Measurements from ENCODE around the gene ZNF213.

The ZNF213 gene

GRCh38 chr16:3157229-3158025 lies 22.6 kb downstream of the ZNF213 start:
- peak; percentile 56 for ATAC-seq
- no peak for TF ChIP-seq ISL1 (CRISPR knock-in tag; IDR thresholded peaks at IDR 0.05)
- TF ChIP-seq PPARA (CRISPR knock-in tag; IDR thresholded peaks at IDR 0.05; ENCODE audit: borderline replicate concordance), result no peak
- no peak for TF ChIP-seq ARNTL (CRISPR knock-in tag; IDR thresholded peaks at IDR 0.05; ENCODE audit: borderline replicate concordance, low read depth)
- no peak for TF ChIP-seq ZC3H10 (CRISPR knock-in tag; IDR thresholded peaks at IDR 0.05)
- TF ChIP-seq BACH2 (CRISPR knock-in tag; IDR thresholded peaks at IDR 0.05; ENCODE audit: borderline replicate concordance), result no peak
- no peak for TF ChIP-seq TCF4 (CRISPR knock-in tag; IDR thresholded peaks at IDR 0.05; ENCODE audit: borderline replicate concordance)
- TF ChIP-seq ZNF70 (CRISPR knock-in tag; IDR thresholded peaks at IDR 0.05), result no peak
- TF ChIP-seq CSDC2 (CRISPR knock-in tag; IDR thresholded peaks at IDR 0.05), result no peak
- TF ChIP-seq, protein P1, sequence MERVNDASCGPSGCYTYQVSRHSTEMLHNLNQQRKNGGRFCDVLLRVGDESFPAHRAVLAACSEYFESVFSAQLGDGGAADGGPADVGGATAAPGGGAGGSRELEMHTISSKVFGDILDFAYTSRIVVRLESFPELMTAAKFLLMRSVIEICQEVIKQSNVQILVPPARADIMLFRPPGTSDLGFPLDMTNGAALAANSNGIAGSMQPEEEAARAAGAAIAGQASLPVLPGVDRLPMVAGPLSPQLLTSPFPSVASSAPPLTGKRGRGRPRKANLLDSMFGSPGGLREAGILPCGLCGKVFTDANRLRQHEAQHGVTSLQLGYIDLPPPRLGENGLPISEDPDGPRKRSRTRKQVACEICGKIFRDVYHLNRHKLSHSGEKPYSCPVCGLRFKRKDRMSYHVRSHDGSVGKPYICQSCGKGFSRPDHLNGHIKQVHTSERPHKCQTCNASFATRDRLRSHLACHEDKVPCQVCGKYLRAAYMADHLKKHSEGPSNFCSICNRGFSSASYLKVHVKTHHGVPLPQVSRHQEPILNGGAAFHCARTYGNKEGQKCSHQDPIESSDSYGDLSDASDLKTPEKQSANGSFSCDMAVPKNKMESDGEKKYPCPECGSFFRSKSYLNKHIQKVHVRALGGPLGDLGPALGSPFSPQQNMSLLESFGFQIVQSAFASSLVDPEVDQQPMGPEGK (CRISPR knock-in tag; IDR thresholded peaks at IDR 0.05; ENCODE audit: borderline replicate concordance), result no peak
- no peak for TF ChIP-seq GLIS3 (CRISPR knock-in tag; IDR thresholded peaks at IDR 0.05)
- TF ChIP-seq ESRRG (CRISPR knock-in tag; IDR thresholded peaks at IDR 0.05), result no peak
- TF ChIP-seq OSR1 (CRISPR knock-in tag; IDR thresholded peaks at IDR 0.05), result no peak
- no peak for TF ChIP-seq TOX (CRISPR knock-in tag; IDR thresholded peaks at IDR 0.05; ENCODE audit: borderline replicate concordance)
- TF ChIP-seq POU6F1 (CRISPR knock-in tag; IDR thresholded peaks at IDR 0.05; ENCODE audit: borderline replicate concordance, low read depth), result no peak
- no peak for TF ChIP-seq ZNF8 (CRISPR knock-in tag; IDR thresholded peaks at IDR 0.05)
- no peak for TF ChIP-seq ZFP30 (CRISPR knock-in tag; IDR thresholded peaks at IDR 0.05)
- TF ChIP-seq SNAI2 (CRISPR knock-in tag; IDR thresholded peaks at IDR 0.05), result no peak

DNA sequence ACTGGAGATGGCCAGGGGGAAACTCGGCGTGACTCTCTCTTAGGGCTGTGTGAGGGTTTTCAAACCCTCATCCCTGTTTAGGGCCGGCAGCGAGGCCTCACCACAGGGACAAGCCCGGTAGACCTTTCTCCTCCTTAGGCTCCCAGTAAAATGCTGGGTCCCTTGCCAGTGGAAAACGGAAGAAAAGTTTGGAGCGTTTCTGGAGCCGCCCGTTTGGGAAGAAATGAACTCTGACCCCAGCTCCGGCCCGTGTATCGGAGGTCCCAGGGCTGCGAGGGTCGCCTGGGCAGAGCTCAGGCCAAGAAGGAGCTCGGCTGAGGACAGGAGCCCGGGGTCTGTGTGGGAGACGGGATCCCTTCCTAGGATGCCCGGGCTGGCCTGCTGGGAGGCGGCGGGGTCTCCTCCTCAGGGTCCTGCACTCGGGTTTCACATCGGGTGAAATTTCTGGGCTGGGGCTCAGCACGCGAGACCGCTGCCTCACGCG lies 23.2 kb downstream of the ZNF213 start:
- ATAC-seq, result peak; percentile 46
- TF ChIP-seq TOX (CRISPR knock-in tag; IDR thresholded peaks at IDR 0.05; ENCODE audit: borderline replicate concordance) (no peak), PPARA (CRISPR knock-in tag; IDR thresholded peaks at IDR 0.05; ENCODE audit: borderline replicate concordance) (no peak), OSR1 (CRISPR knock-in tag; IDR thresholded peaks at IDR 0.05) (no peak), BACH2 (CRISPR knock-in tag; IDR thresholded peaks at IDR 0.05; ENCODE audit: borderline replicate concordance) (no peak), ZNF70 (CRISPR knock-in tag; IDR thresholded peaks at IDR 0.05) (no peak), GLIS3 (CRISPR knock-in tag; IDR thresholded peaks at IDR 0.05) (no peak), ZFP30 (CRISPR knock-in tag; IDR thresholded peaks at IDR 0.05) (no peak), RARB (CRISPR knock-in tag; IDR thresholded peaks at IDR 0.05) (no peak), ISL1 (CRISPR knock-in tag; IDR thresholded peaks at IDR 0.05) (no peak), ARNTL (CRISPR knock-in tag; IDR thresholded peaks at IDR 0.05; ENCODE audit: borderline replicate concordance, low read depth) (no peak), ZNF565 (CRISPR knock-in tag; conservative IDR thresholded peaks at IDR 0.05; ENCODE audit: low read depth) (no peak), TCF4 (CRISPR knock-in tag; IDR thresholded peaks at IDR 0.05; ENCODE audit: borderline replicate concordance) (no peak), POU6F1 (CRISPR knock-in tag; IDR thresholded peaks at IDR 0.05; ENCODE audit: borderline replicate concordance, low read depth) (no peak), CREB5 (CRISPR knock-in tag; IDR thresholded peaks at IDR 0.05; ENCODE audit: low read depth) (no peak), ZNF8 (CRISPR knock-in tag; IDR thresholded peaks at IDR 0.05) (no peak), ESRRG (CRISPR knock-in tag; IDR thresholded peaks at IDR 0.05) (no peak)
- TF ChIP-seq, protein P2, sequence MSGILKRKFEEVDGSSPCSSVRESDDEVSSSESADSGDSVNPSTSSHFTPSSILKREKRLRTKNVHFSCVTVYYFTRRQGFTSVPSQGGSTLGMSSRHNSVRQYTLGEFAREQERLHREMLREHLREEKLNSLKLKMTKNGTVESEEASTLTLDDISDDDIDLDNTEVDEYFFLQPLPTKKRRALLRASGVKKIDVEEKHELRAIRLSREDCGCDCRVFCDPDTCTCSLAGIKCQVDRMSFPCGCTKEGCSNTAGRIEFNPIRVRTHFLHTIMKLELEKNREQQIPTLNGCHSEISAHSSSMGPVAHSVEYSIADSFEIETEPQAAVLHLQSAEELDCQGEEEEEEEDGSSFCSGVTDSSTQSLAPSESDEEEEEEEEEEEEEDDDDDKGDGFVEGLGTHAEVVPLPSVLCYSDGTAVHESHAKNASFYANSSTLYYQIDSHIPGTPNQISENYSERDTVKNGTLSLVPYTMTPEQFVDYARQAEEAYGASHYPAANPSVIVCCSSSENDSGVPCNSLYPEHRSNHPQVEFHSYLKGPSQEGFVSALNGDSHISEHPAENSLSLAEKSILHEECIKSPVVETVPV (CRISPR knock-in tag; IDR thresholded peaks at IDR 0.05), result no peak
- TF ChIP-seq, protein P1 (CRISPR knock-in tag; IDR thresholded peaks at IDR 0.05; ENCODE audit: borderline replicate concordance), result no peak
- TF ChIP-seq, protein P3, sequence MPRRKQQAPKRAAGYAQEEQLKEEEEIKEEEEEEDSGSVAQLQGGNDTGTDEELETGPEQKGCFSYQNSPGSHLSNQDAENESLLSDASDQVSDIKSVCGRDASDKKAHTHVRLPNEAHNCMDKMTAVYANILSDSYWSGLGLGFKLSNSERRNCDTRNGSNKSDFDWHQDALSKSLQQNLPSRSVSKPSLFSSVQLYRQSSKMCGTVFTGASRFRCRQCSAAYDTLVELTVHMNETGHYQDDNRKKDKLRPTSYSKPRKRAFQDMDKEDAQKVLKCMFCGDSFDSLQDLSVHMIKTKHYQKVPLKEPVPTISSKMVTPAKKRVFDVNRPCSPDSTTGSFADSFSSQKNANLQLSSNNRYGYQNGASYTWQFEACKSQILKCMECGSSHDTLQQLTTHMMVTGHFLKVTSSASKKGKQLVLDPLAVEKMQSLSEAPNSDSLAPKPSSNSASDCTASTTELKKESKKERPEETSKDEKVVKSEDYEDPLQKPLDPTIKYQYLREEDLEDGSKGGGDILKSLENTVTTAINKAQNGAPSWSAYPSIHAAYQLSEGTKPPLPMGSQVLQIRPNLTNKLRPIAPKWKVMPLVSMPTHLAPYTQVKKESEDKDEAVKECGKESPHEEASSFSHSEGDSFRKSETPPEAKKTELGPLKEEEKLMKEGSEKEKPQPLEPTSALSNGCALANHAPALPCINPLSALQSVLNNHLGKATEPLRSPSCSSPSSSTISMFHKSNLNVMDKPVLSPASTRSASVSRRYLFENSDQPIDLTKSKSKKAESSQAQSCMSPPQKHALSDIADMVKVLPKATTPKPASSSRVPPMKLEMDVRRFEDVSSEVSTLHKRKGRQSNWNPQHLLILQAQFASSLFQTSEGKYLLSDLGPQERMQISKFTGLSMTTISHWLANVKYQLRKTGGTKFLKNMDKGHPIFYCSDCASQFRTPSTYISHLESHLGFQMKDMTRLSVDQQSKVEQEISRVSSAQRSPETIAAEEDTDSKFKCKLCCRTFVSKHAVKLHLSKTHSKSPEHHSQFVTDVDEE (CRISPR knock-in tag; IDR thresholded peaks at IDR 0.05), result no peak
